HFF-Myc (cell line): Measurements from ENCODE around the gene FBXO9.

Source experiments
- DNase-seq: peaks from one replicate; pipeline ENCODE4 v3.0.0-alpha.2; 2011; ENCODE audit warnings: low read depth; ENCODE audit errors: extremely low read depth
- H3K4me3 ChIP-seq: replicated peaks from 2 replicates; pipeline ENCODE4 v1.5.1; 2011; ENCODE audit warnings: low read depth, mild to moderate bottlenecking, control low read depth, low read length
- CTCF ChIP-seq: IDR thresholded peaks from 2 replicates; pipeline ENCODE4 v1.5.1; 2012; ENCODE audit warnings: mild to moderate bottlenecking, low read depth, low read length, control low read depth; ENCODE audit errors: missing control alignments

The FBXO9 gene

GRCh38 chr6:53112871-53113270, 47.7 kb downstream of the FBXO9 start:
- DNase-seq, result no peak
- no peak overlapping the region for H3K4me3 ChIP-seq
- no peak for TF ChIP-seq CTCF

GRCh38 chr6:53113742-53114141, 48.5 kb downstream of the FBXO9 start:
- H3K4me3 ChIP-seq, result no peak overlapping the region
- DNase-seq, result no peak
- no peak for TF ChIP-seq CTCF

GRCh38 chr6:53115113-53115512, 49.9 kb downstream of the FBXO9 start:
- DNase-seq, result no peak
- no peak for TF ChIP-seq CTCF
- H3K4me3 ChIP-seq, result no peak overlapping the region

- TF ChIP-seq CTCF, result no peak
- no peak for DNase-seq
- no peak overlapping the region for H3K4me3 ChIP-seq
Measured at GRCh38 chr6:53115741-53116140, 50.5 kb downstream of the FBXO9 start.

GRCh38 chr6:53119349-53119748, 54.1 kb downstream of the FBXO9 start:
- DNase-seq, result no peak
- TF ChIP-seq CTCF, result no peak
- no peak overlapping the region for H3K4me3 ChIP-seq

GRCh38 chr6:53119772-53120409, 54.7 kb downstream of the FBXO9 start:
- TF ChIP-seq CTCF, result no peak
- H3K4me3 ChIP-seq, result no peak overlapping the region
- DNase-seq, result peak; percentile 44

- no peak overlapping the region for H3K4me3 ChIP-seq
- no peak for DNase-seq
- TF ChIP-seq CTCF, result no peak
Measured at GRCh38 chr6:53124131-53124800, 59.1 kb downstream of the FBXO9 start.
